ENCODE measurements around the gene CTBS.
A peak's percentile ranks its signal among the peaks of the same experiment; 100 is the strongest.
"Not testable (repeated sequence)": the region's sequence is repeated elsewhere in the genome, so short reads cannot be mapped to it uniquely, and the experiment has no call there.

Gene CTBS

GRCh38 chr1:84538599-84538998, 35.6 kb downstream of the CTBS start:
- TF ChIP-seq CTCF (conservative IDR thresholded peaks at IDR 0.05; ENCODE audit: low read depth, low read length): no peak
- DNase-seq (ENCODE audit: low read depth): no peak
- H3K4me3 ChIP-seq (ENCODE audit: low read length): no peak overlapping the region

GRCh38 chr1:84525779-84526178, 48.5 kb downstream of the CTBS start:
- DNase-seq (ENCODE audit: low read depth): peak; percentile 22
- H3K4me3 ChIP-seq (ENCODE audit: low read length): no peak overlapping the region

DNA sequence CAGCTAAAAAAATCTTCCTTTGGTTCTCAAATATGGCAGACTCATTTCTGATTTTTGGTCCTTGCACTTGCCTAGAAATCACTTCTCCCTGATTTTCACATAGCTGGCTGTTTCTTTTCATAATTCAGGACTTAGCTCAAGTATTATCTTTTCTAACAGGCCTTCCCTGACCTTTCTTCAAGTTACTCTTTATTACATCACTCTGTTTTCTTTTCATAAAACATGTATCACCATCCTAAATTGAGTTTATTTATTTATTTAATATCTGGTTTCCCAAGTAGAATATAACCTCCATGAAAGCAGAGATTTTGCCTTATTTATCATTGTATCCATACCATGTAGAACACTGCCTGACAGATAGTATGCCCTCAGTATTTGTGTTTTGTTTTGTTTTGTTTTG, 49.6 kb downstream of the CTBS start:
- TF ChIP-seq CTCF (conservative IDR thresholded peaks at IDR 0.05; ENCODE audit: low read depth, low read length): no peak
- DNase-seq (ENCODE audit: low read depth): no peak
- no peak overlapping the region for H3K4me3 ChIP-seq (ENCODE audit: low read length)

More at GRCh38 chr1:84525779-84526178, 48.5 kb downstream of the CTBS start:
- TF ChIP-seq CTCF (conservative IDR thresholded peaks at IDR 0.05; ENCODE audit: low read depth, low read length): no peak

- DNase-seq (ENCODE audit: low read depth): no peak
- H3K4me3 ChIP-seq (ENCODE audit: low read length): no peak overlapping the region
- TF ChIP-seq CTCF (conservative IDR thresholded peaks at IDR 0.05; ENCODE audit: low read depth, low read length): no peak
These were observed 63.6 kb downstream of the CTBS start for GRCh38 chr1:84510668-84511067.

DNA sequence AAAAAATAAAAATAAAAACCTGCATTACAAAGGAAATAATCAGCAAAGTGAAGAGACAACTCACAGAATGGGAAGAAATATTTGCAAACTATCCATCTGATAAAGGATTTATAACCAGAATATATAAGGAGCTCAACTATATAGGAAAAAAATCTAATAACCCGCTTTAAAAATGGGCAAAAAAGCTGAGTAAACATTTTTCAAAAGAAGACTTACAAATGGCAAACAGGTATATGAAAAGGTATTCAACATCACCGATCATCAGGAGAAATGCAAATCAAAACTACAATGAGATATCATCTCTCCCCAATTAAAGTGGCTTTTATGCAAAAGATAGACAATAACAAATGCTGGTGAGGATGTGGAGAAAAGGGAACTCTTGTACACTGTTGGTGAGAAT, 64.1 kb downstream of the CTBS start:
- H3K4me3 ChIP-seq (ENCODE audit: low read length): no peak overlapping the region
- DNase-seq (ENCODE audit: low read depth): no peak
- no peak for TF ChIP-seq CTCF (conservative IDR thresholded peaks at IDR 0.05; ENCODE audit: low read depth, low read length)

DNA sequence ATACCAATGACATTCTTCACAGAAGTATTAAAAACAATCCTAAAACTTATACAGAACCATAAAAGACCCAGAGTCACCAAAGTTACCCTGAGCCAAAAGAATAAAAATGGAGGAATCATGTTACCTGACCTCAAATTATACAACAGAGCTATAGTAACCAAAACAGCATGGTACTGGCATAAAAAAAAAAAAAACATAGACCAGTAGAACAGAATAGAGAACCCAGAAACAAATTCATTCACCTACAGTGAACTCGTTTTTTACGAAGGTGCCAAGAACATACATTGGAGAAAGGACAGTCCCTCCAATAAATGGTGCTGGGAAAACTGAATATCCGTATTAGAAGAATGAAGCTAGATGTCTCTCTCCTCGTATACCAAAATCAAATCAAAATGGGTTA, 65.2 kb downstream of the CTBS start:
- no peak overlapping the region for H3K4me3 ChIP-seq (ENCODE audit: low read length)
- no peak for DNase-seq (ENCODE audit: low read depth)
- no peak for TF ChIP-seq CTCF (conservative IDR thresholded peaks at IDR 0.05; ENCODE audit: low read depth, low read length)

GRCh38 chr1:84508510-84508909, 65.7 kb downstream of the CTBS start:
- H3K4me3 ChIP-seq (ENCODE audit: low read length): no peak overlapping the region
- no peak for DNase-seq (ENCODE audit: low read depth)
- no peak for TF ChIP-seq CTCF (conservative IDR thresholded peaks at IDR 0.05; ENCODE audit: low read depth, low read length)

- not testable (repeated sequence) for DNase-seq (ENCODE audit: low read depth); H3K4me3 ChIP-seq (ENCODE audit: low read length)
These were observed 66.4 kb downstream of the CTBS start for GRCh38 chr1:84507887-84508286.

Data from retinal pigment epithelial cell (primary cell).